HG02981 (cell line): ENCODE results near the gene BDH1.
"Not testable (repeated sequence)": the region's sequence is repeated elsewhere in the genome, so short reads cannot be mapped to it uniquely, and the experiment has no call there.

Experiments used
- ATAC-seq: cut with Tn5 transposase; IDR thresholded peaks from one replicate; pipeline ENCODE4 v1.9.1; 2021; ENCODE audit warnings: mild to moderate bottlenecking, moderate library complexity; ENCODE audit not compliant: unreplicated experiment

Gene BDH1

DNA sequence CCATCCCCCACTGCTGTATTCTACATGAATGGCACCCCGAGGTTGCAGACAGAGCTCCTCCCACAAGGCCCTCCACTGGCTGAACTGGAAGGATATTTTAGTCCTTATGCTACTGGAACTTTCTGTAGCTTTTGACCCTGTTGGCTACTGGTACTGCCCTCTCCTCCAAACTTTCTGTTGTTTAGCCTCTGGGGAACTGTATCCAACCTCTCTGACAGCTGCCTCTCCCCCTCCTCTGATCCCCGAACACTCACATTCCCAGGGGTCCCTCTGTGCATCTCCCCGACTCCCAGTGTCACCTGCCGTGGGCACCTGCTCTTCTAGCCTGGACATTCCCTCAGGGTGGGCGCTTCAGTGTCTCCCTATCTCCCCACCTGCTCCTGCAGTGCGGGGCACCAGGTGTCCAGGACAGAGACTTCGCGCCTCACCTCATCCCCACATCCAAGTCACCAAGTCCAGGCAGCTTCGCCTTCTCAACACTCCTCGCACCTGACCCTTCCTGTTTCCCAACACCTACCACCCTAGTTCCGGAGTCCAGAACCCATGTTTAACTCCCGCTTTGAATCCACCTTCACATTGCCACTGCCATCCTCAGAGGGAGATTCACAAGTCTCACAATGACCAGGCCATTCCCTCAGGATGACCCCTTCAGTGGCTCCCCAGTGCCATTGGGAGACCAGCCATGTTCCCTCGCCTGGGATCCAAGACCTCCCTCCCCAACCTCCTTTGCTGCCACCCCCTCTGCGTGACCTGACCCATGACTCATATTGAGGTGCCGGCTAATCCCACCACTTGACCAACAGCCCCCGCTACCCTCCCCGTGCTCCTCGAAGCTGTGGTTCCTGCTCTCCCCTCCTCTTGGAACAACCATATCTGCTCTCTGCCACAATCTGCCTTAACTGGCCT, 34.2 kb downstream of the BDH1 start:
- ATAC-seq = no peak

DNA sequence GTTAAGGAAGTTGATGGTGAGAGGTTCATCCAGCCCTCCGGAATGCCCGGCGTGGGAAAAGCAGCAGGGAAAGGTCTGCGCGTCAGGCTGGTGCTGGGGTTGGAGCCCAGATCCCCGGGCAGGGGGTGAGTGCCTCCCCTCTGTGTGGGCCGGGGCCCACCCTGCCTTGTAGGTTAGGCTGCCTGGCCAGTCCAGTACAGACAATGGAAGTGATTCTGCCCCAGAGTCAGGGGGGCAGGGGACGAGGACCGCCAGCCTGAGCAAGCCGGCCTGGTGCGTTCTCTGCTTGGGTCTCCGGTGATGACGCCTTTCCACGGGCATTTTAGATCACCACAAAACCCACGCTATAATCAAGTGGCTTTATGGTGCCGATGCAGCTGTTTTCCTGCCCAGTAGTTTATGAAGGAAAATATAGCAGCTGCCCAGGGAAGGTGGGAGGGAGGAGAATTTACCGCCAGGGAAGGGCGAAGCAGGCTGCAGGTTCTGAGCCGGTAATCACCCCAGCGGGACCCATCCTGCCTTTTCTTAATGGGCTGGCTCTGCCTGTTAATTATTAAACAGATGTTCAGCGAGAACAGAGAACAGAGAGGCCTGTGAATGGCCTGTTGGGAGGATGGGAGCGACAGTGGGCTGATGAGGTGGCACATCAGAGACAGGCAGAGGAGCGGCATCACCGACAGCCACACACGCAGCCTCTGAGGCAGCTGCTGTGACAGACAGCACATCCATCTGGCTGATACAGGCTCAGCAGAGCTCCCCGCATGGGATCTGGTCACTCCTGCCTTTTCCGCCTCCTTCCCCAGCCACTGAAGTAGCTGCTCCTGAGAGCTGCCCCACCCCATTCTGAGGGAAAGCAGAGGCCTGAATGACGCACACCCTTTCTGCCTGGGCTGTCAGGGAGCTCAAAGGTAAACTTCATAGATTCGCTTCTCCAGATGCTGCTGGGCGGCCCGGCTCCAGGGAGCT, 35.2 kb downstream of the BDH1 start:
- no peak for ATAC-seq

DNA sequence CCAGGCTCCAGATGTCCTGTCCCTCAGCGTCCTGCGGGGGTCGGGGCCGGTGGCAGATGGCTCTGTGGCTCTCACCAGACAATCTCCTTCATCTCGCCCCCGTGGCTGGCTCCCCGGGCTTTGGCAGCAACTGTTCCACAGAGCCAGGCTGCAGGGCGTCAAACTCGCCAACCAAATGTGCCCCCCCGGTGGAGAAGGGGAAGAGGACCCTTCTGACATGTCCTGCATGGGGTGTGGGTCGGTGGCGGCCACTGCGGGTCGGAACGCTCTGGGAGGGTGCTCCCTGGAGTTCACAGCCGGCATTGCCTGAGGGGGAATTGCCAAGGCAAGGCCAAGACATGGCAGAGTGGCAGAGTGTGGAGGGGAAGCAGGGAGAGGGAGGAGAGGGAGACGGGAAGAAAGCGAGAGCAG, 36.0 kb downstream of the BDH1 start:
- ATAC-seq = no peak

DNA sequence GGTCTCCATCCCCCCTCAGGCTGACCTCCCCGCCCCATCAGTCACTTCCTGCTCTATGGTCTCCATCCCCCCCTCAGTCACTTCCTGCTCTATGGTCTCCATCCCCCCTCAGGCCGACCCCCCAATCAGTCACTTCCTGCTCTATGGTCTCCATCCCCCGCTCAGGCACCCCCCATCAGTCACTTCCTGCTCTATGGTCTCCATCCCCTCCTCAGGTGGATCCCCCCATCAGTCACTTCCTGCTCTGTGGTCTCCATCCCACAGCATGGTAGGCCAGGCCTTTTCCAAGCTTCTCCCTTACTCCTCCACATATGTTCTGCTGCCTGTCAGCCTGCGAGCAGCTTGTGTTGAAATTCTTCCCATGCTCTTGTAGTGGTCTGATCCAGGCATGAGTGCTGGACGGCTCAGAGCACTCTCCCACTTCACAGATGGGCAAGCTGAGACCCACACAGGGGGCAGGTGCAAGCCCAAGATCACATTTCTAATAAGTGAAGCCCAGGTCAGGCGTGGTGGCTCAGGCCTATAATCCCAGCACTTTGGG, 36.8 kb downstream of the BDH1 start:
- ATAC-seq = no peak

- not testable (repeated sequence) for ATAC-seq
Measured at GRCh38 chr3:197517922-197518683, 37.7 kb downstream of the BDH1 start.

- ATAC-seq = peak; percentile 33
Measured at GRCh38 chr3:197516890-197517606, 38.7 kb downstream of the BDH1 start.

- peak; percentile 35 for ATAC-seq
Measured at GRCh38 chr3:197516517-197516889, 39.3 kb downstream of the BDH1 start.

DNA sequence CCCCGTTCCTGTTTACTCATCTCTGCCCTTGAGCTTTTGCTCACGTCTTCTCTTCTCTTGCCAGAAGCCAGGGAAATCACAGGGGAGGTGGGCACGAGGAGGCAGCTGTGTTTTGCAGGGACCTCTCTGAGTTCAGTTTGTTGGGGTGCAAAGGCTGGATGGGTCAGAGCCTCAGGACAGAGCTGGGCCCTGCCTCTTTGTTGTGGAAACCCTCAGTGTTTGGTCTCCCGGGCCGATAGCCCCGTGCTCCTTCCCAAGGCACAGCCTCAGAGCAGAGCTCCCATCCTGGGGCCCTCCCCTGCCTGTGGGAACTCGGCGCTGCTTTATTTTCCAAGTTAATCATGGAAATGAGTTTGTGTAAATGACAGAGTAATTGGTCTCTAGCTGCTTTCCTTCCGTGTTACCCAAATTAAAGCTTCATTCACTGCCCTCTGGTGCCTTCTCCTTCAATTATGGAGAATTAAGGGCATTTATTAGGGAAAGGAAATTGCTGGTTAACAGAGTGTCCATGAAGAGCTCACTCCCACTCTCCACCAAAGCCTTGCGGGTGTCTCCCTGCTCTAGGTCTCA, 40.9 kb downstream of the BDH1 start:
- ATAC-seq = no peak

DNA sequence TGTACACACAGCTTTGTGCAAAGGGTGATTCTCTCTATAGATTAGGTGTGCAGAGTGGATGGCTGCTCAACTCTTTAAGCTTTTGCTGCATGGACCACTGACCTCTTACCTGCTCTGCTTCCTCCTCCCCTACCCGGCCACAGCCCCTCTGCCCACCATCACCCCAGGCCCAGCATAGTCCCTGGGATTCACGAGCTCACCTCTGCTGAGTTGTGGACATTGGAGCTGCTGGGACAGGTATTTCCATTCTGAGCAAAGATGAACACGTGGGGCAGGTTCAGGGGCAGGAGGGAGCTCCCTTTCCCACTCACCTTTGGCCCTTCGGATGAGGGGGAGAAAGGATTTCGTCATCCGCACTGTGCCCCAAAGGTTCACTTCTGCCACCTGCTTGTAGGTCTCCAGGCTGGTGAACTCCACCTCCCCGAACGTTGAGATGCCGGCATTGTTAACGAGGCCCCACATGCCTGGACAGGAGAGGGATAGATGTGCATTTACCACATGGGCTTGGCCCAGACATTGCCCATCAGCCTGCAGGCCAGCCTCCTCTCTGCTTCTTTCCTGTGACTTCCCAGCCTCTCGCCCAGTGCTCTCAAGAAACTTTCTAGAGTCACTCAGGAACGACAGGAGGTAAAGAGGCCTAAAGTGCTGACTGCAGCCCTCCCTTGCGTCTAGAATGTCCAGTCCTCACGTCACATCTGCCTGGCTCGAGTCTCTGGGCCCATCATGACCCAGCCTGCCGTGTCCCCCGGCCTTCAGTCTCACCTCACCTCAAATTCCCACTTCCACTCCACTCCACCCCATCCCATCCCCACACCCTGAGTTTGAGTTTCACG, 41.6 kb downstream of the BDH1 start:
- no peak for ATAC-seq

DNA sequence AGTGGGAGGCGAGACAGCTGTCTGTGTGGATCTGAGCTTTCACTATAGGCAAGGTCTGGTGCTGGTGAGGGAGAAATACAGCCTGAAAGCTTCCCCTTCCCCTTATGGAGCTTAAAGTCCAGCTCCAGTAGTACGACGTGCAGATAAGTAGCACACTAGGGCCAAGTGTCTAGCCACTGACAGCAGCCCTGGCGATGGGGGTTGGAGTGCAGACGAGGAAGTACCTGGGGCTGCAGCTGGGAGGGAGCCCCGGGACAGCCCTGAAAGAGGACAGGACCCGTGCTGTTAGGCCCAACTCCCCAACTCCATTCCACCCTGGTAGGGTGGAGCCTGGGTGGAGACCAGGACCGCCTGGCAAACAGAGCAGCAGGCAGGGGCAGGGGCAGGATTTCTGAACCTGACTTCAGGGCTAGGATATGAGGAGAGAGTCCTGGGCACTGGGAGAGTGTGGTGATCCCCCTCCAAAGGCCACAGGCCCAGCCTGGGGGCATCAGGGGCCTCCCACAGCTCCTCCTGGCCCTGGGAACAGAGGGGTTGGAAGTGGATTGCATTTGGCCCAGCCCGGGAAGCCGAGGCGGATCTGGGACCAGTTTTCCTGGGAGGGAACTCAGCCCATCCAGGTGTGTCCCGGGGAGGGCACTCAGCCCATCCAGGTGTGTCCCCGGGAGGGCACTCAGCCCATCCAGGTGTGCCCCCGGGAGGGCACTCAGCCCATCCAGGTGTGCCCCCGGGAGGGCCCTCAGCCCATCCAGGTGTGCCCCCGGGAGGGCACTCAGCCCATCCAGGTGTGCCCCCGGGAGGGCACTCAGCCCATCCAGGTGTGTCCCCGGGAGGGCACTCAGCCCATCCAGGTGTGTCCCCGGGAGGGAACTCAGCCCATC, 42.8 kb downstream of the BDH1 start:
- ATAC-seq = no peak

DNA sequence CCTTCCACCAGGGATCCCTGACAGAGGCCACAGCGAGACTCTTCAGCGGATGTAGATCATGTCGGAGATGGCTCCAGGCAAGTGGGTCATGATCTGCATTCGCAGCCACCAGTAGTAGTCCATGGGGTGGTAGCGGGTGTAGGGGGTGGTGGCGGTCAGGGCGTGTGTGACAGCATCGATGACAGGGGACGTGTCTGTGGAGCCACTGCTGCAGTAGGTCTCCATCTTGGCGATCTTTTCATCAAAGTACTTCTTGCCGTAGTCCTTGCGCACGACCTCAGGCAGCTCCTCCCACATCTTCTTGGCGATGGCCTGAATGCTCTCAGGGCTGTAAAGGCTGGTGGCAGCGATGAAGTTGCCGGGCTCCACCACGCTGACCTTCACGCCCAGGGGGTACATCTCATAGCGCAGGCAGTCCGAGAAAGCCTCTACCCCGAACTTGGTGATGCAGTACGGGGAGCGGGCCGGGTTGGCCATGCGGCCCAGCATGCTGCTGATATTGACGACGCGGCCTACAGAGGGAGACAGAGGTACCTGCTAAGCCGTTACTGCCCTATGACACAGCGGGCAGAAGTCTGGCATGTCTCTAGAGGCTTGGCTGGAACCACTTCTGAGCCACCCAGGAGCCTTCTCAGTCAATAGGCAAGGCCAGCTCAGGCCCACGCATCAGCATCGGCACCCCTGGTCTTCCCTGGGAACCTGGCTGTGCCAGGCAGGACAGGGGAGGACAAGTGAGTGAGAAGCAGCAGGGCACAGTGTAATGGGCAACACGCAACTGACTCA, 43.7 kb downstream of the BDH1 start:
- no peak for ATAC-seq

- ATAC-seq = no peak
Measured at GRCh38 chr3:197511130-197511529, 44.6 kb downstream of the BDH1 start.

DNA sequence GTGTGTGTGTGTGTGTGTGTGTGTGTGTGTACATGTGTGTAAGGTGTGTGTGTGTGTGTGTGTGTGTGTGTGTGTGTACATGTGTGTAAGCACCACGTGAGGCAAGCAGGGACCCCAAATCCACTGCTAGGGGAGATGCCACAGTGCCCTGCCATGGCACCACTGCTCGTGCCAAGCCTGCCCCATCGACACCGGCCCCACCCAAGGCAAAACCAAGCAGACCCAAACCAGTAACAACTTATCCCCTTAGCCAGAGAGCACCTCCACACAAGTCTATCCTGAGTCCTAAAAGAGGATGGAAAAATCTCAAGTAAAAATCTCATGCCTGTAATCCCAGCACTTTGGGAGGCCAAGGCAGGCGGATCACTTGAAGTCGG, 45.1 kb downstream of the BDH1 start:
- ATAC-seq = no peak

DNA sequence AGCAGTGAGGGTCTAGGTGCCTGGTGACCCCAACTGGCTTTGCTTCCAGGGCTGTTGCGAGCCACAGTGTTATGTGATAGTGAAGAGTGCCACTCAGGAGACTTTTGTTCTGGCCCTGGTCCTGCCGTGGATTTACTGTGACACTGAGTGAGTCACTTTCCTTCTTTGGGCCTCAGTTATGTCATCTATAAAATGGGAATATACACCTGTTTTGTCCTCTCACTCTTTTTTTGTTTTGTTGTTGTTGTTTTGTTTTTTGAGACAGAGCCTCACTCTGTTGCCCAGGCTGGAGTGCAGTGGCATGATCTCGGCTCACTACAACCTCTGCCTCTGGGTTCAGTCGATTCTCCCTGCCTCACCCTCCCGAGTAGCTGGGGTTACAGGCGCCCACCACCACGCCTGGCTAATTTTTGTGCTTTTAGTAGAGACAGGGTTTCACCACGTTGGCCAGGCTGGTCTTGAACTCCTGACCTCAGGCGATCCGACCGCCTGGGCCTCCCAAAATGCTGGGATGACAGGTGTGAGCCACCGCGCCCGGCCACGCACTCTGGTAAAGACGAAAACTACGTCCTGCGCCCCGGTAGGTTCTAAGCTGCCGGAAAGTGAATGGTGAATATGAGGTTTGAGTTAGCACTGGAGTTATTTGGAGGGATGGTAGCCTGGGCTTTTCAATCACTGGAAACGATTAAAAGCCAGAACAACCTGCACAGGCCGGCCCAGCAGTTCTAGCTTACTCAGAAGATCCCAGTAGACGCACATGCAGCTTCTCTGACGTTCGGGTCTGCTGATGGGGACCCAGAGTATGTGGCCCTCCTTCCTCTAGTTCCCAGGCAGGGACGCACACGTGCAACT, 46.6 kb downstream of the BDH1 start:
- ATAC-seq = no peak

GRCh38 chr3:197508461-197508860, 47.3 kb downstream of the BDH1 start:
- no peak for ATAC-seq

- no peak for ATAC-seq
Measured at GRCh38 chr3:197508051-197508451, 47.7 kb downstream of the BDH1 start.
